A549 (cell line): ENCODE results near the gene LPIN2. TPM values are rescaled to one million over a fixed set of nuclear protein-coding genes. Genes with fewer than 3 reads are reported as not detected.

ENCODE experiments used
- ATAC-seq, 2 experiments: fragments of 200-7000 bp in 1 of 2; fragments of >200 bp in 1 of 2; cut with Nextera tagmentation in 1 of 2; cut with Tn5 transposase in 1 of 2; 3 replicates each; pipeline versions ENCODE4 v1.8.0 to v1.9.1; 2018 to 2020; ENCODE audit warnings: mild to moderate bottlenecking in 1 of 2, moderate library complexity in 1 of 2
- CTCF ChIA-PET: fragments of 300-600 bp; sonication (Branson Sonifier 250); formaldehyde crosslinking; extraction: SDS; loops from one replicate; lab custom pipeline; 2021; ENCODE audit warnings: antibody characterized with exemption, inconsistent platforms; lab: Yijun Ruan, JAX
- POLR2A ChIA-PET: fragments of 350-600 bp; formaldehyde crosslinking; extraction: SDS; loops from one replicate; lab custom pipeline; 2021; ENCODE audit warnings: antibody characterized with exemption, inconsistent platforms; lab: Yijun Ruan, JAX
- DNase-seq, 2 experiments: peaks; one replicate each; pipeline versions ENCODE4 v3.0.0 to v3.0.0-alpha.2; 2011 to 2016; ENCODE audit warnings: low read depth in 1 of 2, low spot score in 1 of 2
- FAIRE-seq: peaks from 2 replicates; lab custom pipeline; 2011; peaks lifted over from hg19 to GRCh38; lab: Jason Lieb, UNC
- H3K27ac ChIP-seq, 2 experiments: fragments of >200 bp; sonication (Bioruptor Twin); formaldehyde crosslinking; 3 replicates each; pipeline ENCODE4 v1.5.1; 2016 to 2017
- H3K4me1 ChIP-seq: fragments of >200 bp; sonication (Bioruptor Twin); formaldehyde crosslinking; 3 replicates; pipeline ENCODE4 v1.6.1; 2016
- H3K4me2 ChIP-seq: fragments of >200 bp; sonication (Bioruptor Twin); formaldehyde crosslinking; 3 replicates; pipeline ENCODE4 v1.6.1; 2016
- H3K4me3 ChIP-seq: fragments of >200 bp; sonication (Bioruptor Twin); formaldehyde crosslinking; 3 replicates; pipeline ENCODE4 v1.5.1; 2016
- H3K9me3 ChIP-seq: fragments of >200 bp; sonication (Bioruptor Twin); formaldehyde crosslinking; 3 replicates; pipeline ENCODE4 v1.6.1; 2016
- ATOH8 ChIP-seq: fragments of 250-450 bp; sonication (Bioruptor Pico); IDR thresholded peaks from 2 replicates; pipeline ENCODE4 v1.5.0; 2020; ENCODE audit warnings: low read depth, mild to moderate bottlenecking, moderate library complexity
- CBX8 ChIP-seq: fragments of 200-600 bp; sonication (generic); IDR thresholded peaks from 2 replicates; pipeline ENCODE4 v1.6.1; 2016
- CEBPB ChIP-seq, 2 experiments: fragments of >200 bp in 1 of 2; sonication (Bioruptor Twin) in 1 of 2; formaldehyde crosslinking in 1 of 2; IDR thresholded peaks; 2 replicates each; pipeline ENCODE4 v1.6.1; 2012 to 2016
- CHD4 ChIP-seq: fragments of 200-600 bp; sonication (generic); IDR thresholded peaks from 2 replicates; pipeline ENCODE4 v1.6.1; 2016; ENCODE audit warnings: antibody characterized with exemption, mild to moderate bottlenecking, borderline replicate concordance
- CTCF ChIP-seq: fragments of >200 bp; sonication (Bioruptor Twin); formaldehyde crosslinking; IDR thresholded peaks from 3 replicates; pipeline ENCODE4 v1.5.1; 2016
- E2F6 ChIP-seq: IDR thresholded peaks from 2 replicates; pipeline ENCODE4 v1.6.1; 2012; ENCODE audit warnings: low read depth, borderline replicate concordance
- EHF ChIP-seq: fragments of 250-450 bp; sonication (Bioruptor Pico); IDR thresholded peaks from 2 replicates; pipeline ENCODE4 v1.5.0; 2020; ENCODE audit warnings: mild to moderate bottlenecking
- EP300 ChIP-seq, 2 experiments: fragments of >200 bp; sonication (Bioruptor Twin); formaldehyde crosslinking; IDR thresholded peaks; 2 replicates in 1 of 2; 3 replicates in 1 of 2; pipeline ENCODE4 v1.6.1; 2016 to 2017
- FOSL2 ChIP-seq, 2 experiments: fragments of 450-650 bp in 1 of 2; fragments of >200 bp in 1 of 2; sonication (Bioruptor Twin) in 1 of 2; formaldehyde crosslinking; IDR thresholded peaks; 2 replicates each; pipeline versions ENCODE4 v1.5.0 to v1.6.1; 2016 to 2020; ENCODE audit warnings: mild to moderate bottlenecking in 1 of 2, moderate library complexity in 1 of 2
- GATA3 ChIP-seq: IDR thresholded peaks from 2 replicates; pipeline ENCODE4 v1.6.1; 2012; ENCODE audit warnings: borderline replicate concordance
- HDAC2 ChIP-seq: fragments of 200-600 bp; sonication (generic); IDR thresholded peaks from 2 replicates; pipeline ENCODE4 v1.6.1; 2016
- HEYL ChIP-seq: fragments of 250-450 bp; sonication (Bioruptor Pico); IDR thresholded peaks from 2 replicates; pipeline ENCODE4 v1.8.0; 2021; ENCODE audit warnings: mild to moderate bottlenecking, moderate library complexity
- HMGXB4 ChIP-seq: fragments of 250-450 bp; sonication (Bioruptor Pico); IDR thresholded peaks from 2 replicates; pipeline ENCODE4 v1.5.0; 2021; ENCODE audit warnings: mild to moderate bottlenecking, moderate library complexity, borderline replicate concordance
- HOXA7 ChIP-seq: fragments of 250-450 bp; sonication (Bioruptor Pico); IDR thresholded peaks from 2 replicates; pipeline ENCODE4 v1.5.0; 2020; ENCODE audit warnings: mild to moderate bottlenecking, moderate library complexity
- HOXB13 ChIP-seq: fragments of 250-450 bp; sonication (Bioruptor Pico); IDR thresholded peaks from 2 replicates; pipeline ENCODE4 v1.5.0; 2020; ENCODE audit warnings: low read depth, mild to moderate bottlenecking, moderate library complexity
- JUN ChIP-seq, 2 experiments: fragments of >200 bp; sonication (Bioruptor Twin); formaldehyde crosslinking; IDR thresholded peaks; 2 replicates in 1 of 2; 3 replicates in 1 of 2; pipeline ENCODE4 v1.6.1; 2016 to 2017
- KDM1A ChIP-seq: fragments of 200-600 bp; sonication (generic); IDR thresholded peaks from 2 replicates; pipeline ENCODE4 v1.6.1; 2016; ENCODE audit warnings: low read depth, mild to moderate bottlenecking
- NFE2L2 ChIP-seq: fragments of 150-350 bp; conservative IDR thresholded peaks from 2 replicates; pipeline ENCODE4 v1.6.1; 2014; ENCODE audit warnings: low read length
- PHF8 ChIP-seq: fragments of 200-600 bp; sonication (generic); IDR thresholded peaks from 2 replicates; pipeline ENCODE4 v1.6.1; 2016; ENCODE audit warnings: low read depth, mild to moderate bottlenecking, antibody characterized with exemption, moderate library complexity, borderline replicate concordance
- POLR2A ChIP-seq: IDR thresholded peaks from 2 replicates; pipeline ENCODE4 v1.6.1; 2012; ENCODE audit warnings: mild to moderate bottlenecking, low read length
- SREBF2 ChIP-seq: fragments of 450-650 bp; IDR thresholded peaks from 2 replicates; pipeline ENCODE4 v1.6.1; 2014; ENCODE audit warnings: mild to moderate bottlenecking, moderate library complexity
- TFCP2L1 ChIP-seq: fragments of 250-450 bp; sonication (Bioruptor Pico); IDR thresholded peaks from 2 replicates; pipeline ENCODE4 v1.5.0; 2021; ENCODE audit warnings: mild to moderate bottlenecking
- ZFP36 ChIP-seq: fragments of 450-650 bp; IDR thresholded peaks from 2 replicates; pipeline ENCODE4 v1.6.1; 2014; ENCODE audit warnings: borderline replicate concordance; ENCODE audit not compliant: partially characterized antibody
- ZNF302 ChIP-seq: fragments of 250-450 bp; sonication (Bioruptor Pico); IDR thresholded peaks from 2 replicates; pipeline ENCODE4 v1.9.0; 2021; ENCODE audit warnings: inconsistent platforms, mild to moderate bottlenecking, moderate library complexity
- ZSCAN20 ChIP-seq: fragments of 250-450 bp; sonication (Bioruptor Pico); IDR thresholded peaks from 2 replicates; pipeline ENCODE4 v1.8.0; 2022; ENCODE audit warnings: mild to moderate bottlenecking, moderate library complexity
- WGBS: methylation state at CpG from one replicate; pipeline ENCODE4 v1.1.6; 2017; ENCODE audit errors: missing lambda C conversion rate; 5-methylcytosine and 5-hydroxymethylcytosine counted together
- polyA plus RNA-seq, 4 experiments: library from polyadenylated mRNA; depleted of rRNA in 3 of 4; stranded (reverse); fragments of >200 nt; fragmentation: RNase III in 1 of 4; extraction: RNeasy Plus Mini Kit Qiagen cat#74134 plus additional on column Dnase treatment in 1 of 4; gene quantifications; 2 replicates in 3 of 4; 3 replicates in 1 of 4; pipeline ENCODE4 v1.2.3, GENCODE V29; 2011 to 2017

The LPIN2 gene
- polyA plus RNA-seq, 2 of the 4 experiments (the other 2 are of a cell fraction): 12.9 to 23.7 TPM

- H3K4me1 ChIP-seq: peaks cover 97% of the 10 kb centered on the region
- peak overlapping the region; percentile 83 to 86 for H3K27ac ChIP-seq
- no peak overlapping the region for H3K4me3 ChIP-seq
- DNase-seq: no peak
- no peak for ATAC-seq
- peak overlapping the region; percentile 84 for H3K4me2 ChIP-seq
- ChIA-PET POLR2A (no interaction called here), CTCF (no interaction called here)
- H3K9me3 ChIP-seq: no peaks in the 10 kb centered on the region
- FAIRE-seq: no peak
- 96% methylated on average over 3 of the region's 3 CpGs for WGBS
- no peak for TF ChIP-seq NFE2L2
- no peak for TF ChIP-seq HEYL
- TF ChIP-seq POLR2A: no peak
- no peak for TF ChIP-seq E2F6
- no peak for TF ChIP-seq CTCF
- TF ChIP-seq HOXA7 (CRISPR knock-in tag): no peak
- no peak for TF ChIP-seq EHF (CRISPR knock-in tag)
- no peak for TF ChIP-seq JUN (IDR thresholded peaks at IDR 0.05)
- no peak for TF ChIP-seq CBX8
These were observed 28.9 kb downstream of the LPIN2 start for GRCh38 chr18:2984091-2984490.

GRCh38 chr18:2983296-2983695, 29.6 kb downstream of the LPIN2 start:
- ATAC-seq: no peak
- Histone ChIP-seq H3K4me1 (peaks cover 97% of the 10 kb centered on the region), H3K4me3 (no peak overlapping the region), H3K27ac (peak overlapping the region; percentile 83 to 86), H3K9me3 (no peaks in the 10 kb centered on the region), H3K4me2 (peak overlapping the region; percentile 84)
- POLR2A ChIA-PET: no interaction called here
- DNase-seq: no peak
- CTCF ChIA-PET: no interaction called here
- no peak for TF ChIP-seq NFE2L2
- no peak for TF ChIP-seq SREBF2
- no peak for TF ChIP-seq ZNF302 (CRISPR knock-in tag)
- no peak for TF ChIP-seq PHF8
- no peak for TF ChIP-seq FOSL2 (IDR thresholded peaks at IDR 0.05)
- TF ChIP-seq FOSL2 (CRISPR knock-in tag; IDR thresholded peaks at IDR 0.05): no peak
- no peak for TF ChIP-seq HDAC2
- TF ChIP-seq HOXA7 (CRISPR knock-in tag): no peak
- no peak for TF ChIP-seq ATOH8
- no peak for TF ChIP-seq CHD4
- TF ChIP-seq KDM1A: no peak
- TF ChIP-seq GATA3: no peak
- TF ChIP-seq EP300 (IDR thresholded peaks at IDR 0.05): no peak
- WGBS: 72% methylated on average over 2 of the region's 2 CpGs
- FAIRE-seq: no peak

GRCh38 chr18:2982452-2983269, 30.3 kb downstream of the LPIN2 start:
- DNase-seq (peak in 1 of 2 experiments; percentile 41), ATAC-seq (peak in 1 of 2 experiments; percentile 39; a peak in 1 of 6 replicates), FAIRE-seq (no peak)
- peaks cover 97% of the 10 kb centered on the region for H3K4me1 ChIP-seq
- H3K4me2 ChIP-seq: peak overlapping the region; percentile 84
- peak overlapping the region; percentile 83 to 86 for H3K27ac ChIP-seq
- 67% methylated on average over 2 of the region's 2 CpGs for WGBS
- H3K4me3 ChIP-seq: no peak overlapping the region
- ChIA-PET POLR2A (no interaction called here), CTCF (interaction anchor here (1.3 kb wide), 1 partner anchor 80 kb away, joined by 5 read pairs; no protein-coding TSS in a partner anchor)
- TF ChIP-seq CTCF (no peak), TFCP2L1 (CRISPR knock-in tag) (no peak), ZSCAN20 (CRISPR knock-in tag) (no peak), CEBPB (IDR thresholded peaks at IDR 0.05) (no peak), HOXB13 (CRISPR knock-in tag) (no peak), JUN (IDR thresholded peaks at IDR 0.05) (no peak), POLR2A (no peak), ZFP36 (no peak), HMGXB4 (CRISPR knock-in tag) (no peak)
- H3K9me3 ChIP-seq: no peaks in the 10 kb centered on the region
